ENCODE measurements around the gene FN3KRP. TPM values are rescaled to one million over a fixed set of nuclear protein-coding genes. Genes with fewer than 3 reads are reported as not detected.

The FN3KRP gene
- total and polyA plus RNA-seq, 2 of the 13 experiments (the other 11 are each of a cell fraction or from before 2014, with no cell fraction given), result 22.4 to 28.2 TPM

DNA sequence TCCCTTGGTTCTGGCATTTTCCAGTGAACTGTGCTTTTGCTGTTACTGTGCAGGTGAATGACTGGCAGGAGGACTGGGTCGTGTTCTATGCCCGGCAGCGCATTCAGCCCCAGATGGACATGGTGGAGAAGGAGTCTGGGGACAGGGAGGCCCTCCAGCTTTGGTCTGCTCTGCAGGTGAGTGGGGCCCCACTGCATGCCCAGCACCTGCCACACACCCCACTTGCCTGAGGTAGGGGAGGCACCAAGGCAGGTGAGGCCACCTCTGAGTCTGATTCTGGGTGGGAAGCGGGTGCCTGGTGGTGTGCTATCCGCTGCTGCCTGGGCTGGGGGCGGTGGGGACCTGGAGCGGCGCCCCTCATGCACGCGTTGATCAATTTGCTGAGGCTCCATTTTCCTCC, 9.9 kb downstream of the FN3KRP start:
- Histone ChIP-seq H3K36me3 (replicated peaks in 1 of 2; ENCODE audit: control insufficient read depth in 1 of 2, insufficient read depth in 2 of 2, low read length in 2 of 2) (peaks cover 14 to 32% of the 10 kb centered on the region in 2 experiments), H3K79me2 (ENCODE audit: insufficient read depth, low read length) (no peaks in the 10 kb centered on the region), H3K9me3 (ENCODE audit: low read length) (no peaks in the 10 kb centered on the region), H3K4me2 (ENCODE audit: low read depth, low read length) (no peak overlapping the region), H3K27me3 (ENCODE audit: control insufficient read depth in 1 of 2, insufficient read depth in 2 of 2, low read length in 2 of 2) (no peaks in the 10 kb centered on the region), H3K4me3 (replicated peaks in 1 of 3; ENCODE audit: insufficient read depth in 1 of 3, low read depth in 2 of 3, low read length in 3 of 3) (no peak overlapping the region), H4K20me1 (ENCODE audit: insufficient read depth, low read length) (no peaks in the 10 kb centered on the region), H3K4me1 (ENCODE audit: insufficient read depth, low read length) (no peaks in the 10 kb centered on the region), H3K9ac (ENCODE audit: insufficient read depth, low read depth, low read length) (no peak overlapping the region), H3K27ac (ENCODE audit: extremely low read length, insufficient read depth, low read length) (no peak overlapping the region), H2AFZ (ENCODE audit: low read length) (no peak overlapping the region)
- POLR2A ChIA-PET, result interaction anchor here (1.3 to 2.2 kb wide), 2 partner anchors 10 to 12 kb away, joined by 4 to 7 read pairs; partner anchors contain the start of gene FN3KRP
- in situ Hi-C loops (cut with HindIII; ENCODE audit: extremely low pct_ligation_motif_present, low pct_unique_long_range_greater_than_20kb), result no loop called here
- CTCF ChIA-PET (ENCODE audit: low intra/inter-chr PET ratio, low total read pairs), result no interaction called here
- 100% methylated on average over 3 of the region's 10 CpGs for WGBS (ENCODE audit: low lambda C conversion rate)
- TF ChIP-seq ARNT2 (CRISPR knock-in tag; IDR thresholded peaks at IDR 0.05; ENCODE audit: low read depth), result no peak
- peak; percentile 46 for TF ChIP-seq AGO2 (optimal IDR thresholded peaks at IDR 0.05; ENCODE audit: low read depth, low read length)
- TF ChIP-seq, protein P1, sequence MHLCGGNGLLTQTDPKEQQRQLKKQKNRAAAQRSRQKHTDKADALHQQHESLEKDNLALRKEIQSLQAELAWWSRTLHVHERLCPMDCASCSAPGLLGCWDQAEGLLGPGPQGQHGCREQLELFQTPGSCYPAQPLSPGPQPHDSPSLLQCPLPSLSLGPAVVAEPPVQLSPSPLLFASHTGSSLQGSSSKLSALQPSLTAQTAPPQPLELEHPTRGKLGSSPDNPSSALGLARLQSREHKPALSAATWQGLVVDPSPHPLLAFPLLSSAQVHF (CRISPR knock-in tag; IDR thresholded peaks at IDR 0.05), result no peak
- no peak for TF ChIP-seq ZFP36L2 (CRISPR knock-in tag; IDR thresholded peaks at IDR 0.05)
- TF ChIP-seq, protein P2, sequence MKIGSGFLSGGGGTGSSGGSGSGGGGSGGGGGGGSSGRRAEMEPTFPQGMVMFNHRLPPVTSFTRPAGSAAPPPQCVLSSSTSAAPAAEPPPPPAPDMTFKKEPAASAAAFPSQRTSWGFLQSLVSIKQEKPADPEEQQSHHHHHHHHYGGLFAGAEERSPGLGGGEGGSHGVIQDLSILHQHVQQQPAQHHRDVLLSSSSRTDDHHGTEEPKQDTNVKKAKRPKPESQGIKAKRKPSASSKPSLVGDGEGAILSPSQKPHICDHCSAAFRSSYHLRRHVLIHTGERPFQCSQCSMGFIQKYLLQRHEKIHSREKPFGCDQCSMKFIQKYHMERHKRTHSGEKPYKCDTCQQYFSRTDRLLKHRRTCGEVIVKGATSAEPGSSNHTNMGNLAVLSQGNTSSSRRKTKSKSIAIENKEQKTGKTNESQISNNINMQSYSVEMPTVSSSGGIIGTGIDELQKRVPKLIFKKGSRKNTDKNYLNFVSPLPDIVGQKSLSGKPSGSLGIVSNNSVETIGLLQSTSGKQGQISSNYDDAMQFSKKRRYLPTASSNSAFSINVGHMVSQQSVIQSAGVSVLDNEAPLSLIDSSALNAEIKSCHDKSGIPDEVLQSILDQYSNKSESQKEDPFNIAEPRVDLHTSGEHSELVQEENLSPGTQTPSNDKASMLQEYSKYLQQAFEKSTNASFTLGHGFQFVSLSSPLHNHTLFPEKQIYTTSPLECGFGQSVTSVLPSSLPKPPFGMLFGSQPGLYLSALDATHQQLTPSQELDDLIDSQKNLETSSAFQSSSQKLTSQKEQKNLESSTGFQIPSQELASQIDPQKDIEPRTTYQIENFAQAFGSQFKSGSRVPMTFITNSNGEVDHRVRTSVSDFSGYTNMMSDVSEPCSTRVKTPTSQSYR (CRISPR knock-in tag; IDR thresholded peaks at IDR 0.05; ENCODE audit: borderline replicate concordance), result no peak
- no peak for TF ChIP-seq MIXL1 (CRISPR knock-in tag; IDR thresholded peaks at IDR 0.05)
- ATAC-seq, result no peak
- FAIRE-seq, result no peak
- intact Hi-C loops (cut with micrococcal nuclease; ENCODE audit: unreplicated experiment), result no loop called here
- BruUV-seq (replicated peaks), result no TSS peak
- DNase-seq (ENCODE audit: low spot score), result no peak
